ENCODE measurements around the gene SMCO1. TPM values are rescaled to one million over a fixed set of nuclear protein-coding genes. Genes with fewer than 3 reads are reported as not detected.

The SMCO1 gene
- total and polyA plus RNA-seq, 2 of the 4 experiments (the other 2 are of a cell fraction), result not detected

GRCh38 chr3:196519718-196520082 is 4.6 kb upstream of the SMCO1 start:
- peaks cover 31% of the 10 kb centered on the region for H3K9me3 ChIP-seq (ENCODE audit: control insufficient read depth, insufficient read depth, low read length)
- no peak overlapping the region for H2BK15ac ChIP-seq (ENCODE audit: low read depth, low read length)
- no peak overlapping the region for H2AK5ac ChIP-seq (ENCODE audit: low read depth, low read length)
- H3K36me3 ChIP-seq (ENCODE audit: control insufficient read depth, insufficient read depth, low read length), result no peaks in the 10 kb centered on the region
- H3K23ac ChIP-seq (ENCODE audit: low read depth, low read length), result no peak overlapping the region
- no peak overlapping the region for H3K18ac ChIP-seq (ENCODE audit: low read depth, low read length)
- H3K79me1 ChIP-seq (ENCODE audit: low read depth in 1 of 2, low read length in 2 of 2), result no peaks in the 10 kb centered on the region
- CTCF ChIA-PET, result interaction anchor here (1.5 kb wide), 1 partner anchor 9 kb away, joined by 6 read pairs; no protein-coding TSS in a partner anchor
- no peak overlapping the region for H4K8ac ChIP-seq (ENCODE audit: low read depth in 2 of 2, low read length in 2 of 2)
- H3K27ac ChIP-seq (ENCODE audit: insufficient read depth, low read length), result no peak overlapping the region
- intact Hi-C loops (cut with micrococcal nuclease) (loop anchor here (1.0 to 5.0 kb wide), 3 partner anchors 266 to 493 kb away; partner anchors contain the start of gene TFRC), in situ Hi-C loops (cut with MboI; ENCODE audit: low sequenced_read_pairs) (loop anchor here (5.0 to 10.0 kb wide), 2 partner anchors 262 to 445 kb away; no protein-coding TSS in a partner anchor), dilution Hi-C loops (cut with HindIII; ENCODE audit: low sequenced_read_pairs, unreplicated experiment) (no loop called here)
- no peak overlapping the region for H4K91ac ChIP-seq (ENCODE audit: insufficient read depth, low read depth, low read length)
- no peaks in the 10 kb centered on the region for H3K9me1 ChIP-seq (ENCODE audit: insufficient read depth, low read length)
- H4K5ac ChIP-seq (ENCODE audit: low read depth, low read length), result no peak overlapping the region
- no peak overlapping the region for H3K56ac ChIP-seq (ENCODE audit: extremely low read depth, insufficient read depth, low read length)
- no peak overlapping the region for H3K4ac ChIP-seq (ENCODE audit: low read depth, low read length)
- no peaks in the 10 kb centered on the region for H3K4me1 ChIP-seq (ENCODE audit: control insufficient read depth, insufficient read depth, low read length)
- H3K14ac ChIP-seq (replicated peaks; ENCODE audit: low read depth, low read length), result no peak overlapping the region
- no peak overlapping the region for H3K4me3 ChIP-seq (ENCODE audit: insufficient read depth, low read depth, low read length)
- H2AFZ ChIP-seq (replicated peaks; ENCODE audit: low read length, poor library complexity), result no peak overlapping the region
- DNase-seq, result no peak
- H3K27me3 ChIP-seq (ENCODE audit: control insufficient read depth, insufficient read depth, low read length), result no peaks in the 10 kb centered on the region
- H3K9ac ChIP-seq (ENCODE audit: low read depth, low read length), result no peak overlapping the region
- no peak overlapping the region for H3K4me2 ChIP-seq (ENCODE audit: low read depth, low read length)
- 63% methylated on average over 2 of the region's 5 CpGs; no CpG with 5 or more reads in 1 of the 2 experiments for WGBS, 2 experiments (ENCODE audit: extremely low coverage in 2 of 2, insufficient read length in 1 of 2)
- no peak overlapping the region for H2BK20ac ChIP-seq (ENCODE audit: low read depth, low read length)
- ATAC-seq (ENCODE audit: low read depth), result no peak
- POLR2A ChIA-PET (ENCODE audit: unreplicated experiment), result no interaction called here
- no TSS peak for BruUV-seq (replicated peaks)
- no peaks in the 10 kb centered on the region for H4K20me1 ChIP-seq (ENCODE audit: insufficient read depth, low read length)
- H2BK5ac ChIP-seq (ENCODE audit: low read depth, low read length, poor library complexity, severe bottlenecking), result no peak overlapping the region
- H2BK120ac ChIP-seq (ENCODE audit: low read depth, low read length), result no peak overlapping the region
- H2AK9ac ChIP-seq (replicated peaks; ENCODE audit: low read depth, low read length, poor library complexity), result no peak overlapping the region
- TF ChIP-seq CTCF (conservative IDR thresholded peaks at IDR 0.05; ENCODE audit: low read depth, low read length) (no peak), POLR2A (IDR thresholded peaks at IDR 0.05; ENCODE audit: low read depth, low read length) (no peak)
